RKO (cell line): ENCODE results near the gene PCDHAC1.
A peak's percentile ranks its signal among the peaks of the same experiment; 100 is the strongest.

ENCODE experiments used
- DNase-seq: peaks from one replicate; pipeline ENCODE4 v3.0.0-alpha.2; 2016; ENCODE audit warnings: low spot score

PCDHAC1 gene

DNA sequence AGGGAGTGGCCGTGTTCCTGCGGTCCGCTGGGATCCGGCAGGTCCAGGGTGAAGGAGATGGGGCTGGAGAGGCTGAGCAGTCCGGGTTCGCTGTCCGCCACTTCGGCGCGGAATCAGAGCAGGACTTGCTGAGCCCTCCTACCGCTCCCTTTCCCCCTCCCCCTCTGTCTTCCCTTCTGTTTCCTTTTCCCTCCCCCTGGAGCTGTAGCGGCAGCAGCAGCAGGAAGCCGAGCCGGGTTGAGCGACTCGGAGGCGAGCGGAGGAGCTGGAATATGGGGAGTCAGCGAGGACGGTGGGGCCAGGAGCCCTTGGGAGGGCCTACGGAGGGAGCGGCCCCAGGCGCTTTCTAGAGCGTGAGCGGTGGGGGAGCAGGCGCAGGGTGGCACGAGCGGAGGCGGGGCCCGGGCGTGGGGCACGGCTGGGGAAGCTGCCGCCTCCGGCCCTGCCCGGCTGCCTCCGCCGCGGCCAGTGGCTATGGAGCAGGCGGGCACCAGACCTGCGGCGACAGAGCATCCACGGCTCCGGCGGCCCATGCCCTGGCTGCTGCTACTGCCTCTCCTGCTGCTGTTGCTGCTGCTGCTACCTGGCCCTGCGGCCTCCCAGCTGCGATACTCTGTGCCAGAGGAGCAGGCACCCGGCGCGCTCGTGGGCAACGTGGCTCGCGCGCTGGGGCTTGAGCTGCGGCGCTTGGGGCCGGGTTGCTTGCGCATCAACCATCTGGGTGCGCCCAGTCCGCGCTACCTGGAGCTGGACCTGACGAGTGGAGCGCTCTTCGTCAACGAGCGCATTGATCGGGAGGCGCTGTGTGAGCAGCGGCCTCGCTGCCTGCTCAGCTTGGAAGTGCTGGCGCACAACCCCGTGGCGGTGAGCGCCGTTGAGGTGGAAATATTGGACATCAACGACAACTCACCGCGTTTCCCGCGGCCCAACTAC lies 40.5 kb downstream of the PCDHAC1 start, which contains the start of gene PCDHAC2:
Gene PCDHAC2 (plus strand): TSS at position 184 of the 933 bp plus-strand sequence. CDS start 291 bp downstream, at position 475.
- peak; percentile 48 for DNase-seq

DNA sequence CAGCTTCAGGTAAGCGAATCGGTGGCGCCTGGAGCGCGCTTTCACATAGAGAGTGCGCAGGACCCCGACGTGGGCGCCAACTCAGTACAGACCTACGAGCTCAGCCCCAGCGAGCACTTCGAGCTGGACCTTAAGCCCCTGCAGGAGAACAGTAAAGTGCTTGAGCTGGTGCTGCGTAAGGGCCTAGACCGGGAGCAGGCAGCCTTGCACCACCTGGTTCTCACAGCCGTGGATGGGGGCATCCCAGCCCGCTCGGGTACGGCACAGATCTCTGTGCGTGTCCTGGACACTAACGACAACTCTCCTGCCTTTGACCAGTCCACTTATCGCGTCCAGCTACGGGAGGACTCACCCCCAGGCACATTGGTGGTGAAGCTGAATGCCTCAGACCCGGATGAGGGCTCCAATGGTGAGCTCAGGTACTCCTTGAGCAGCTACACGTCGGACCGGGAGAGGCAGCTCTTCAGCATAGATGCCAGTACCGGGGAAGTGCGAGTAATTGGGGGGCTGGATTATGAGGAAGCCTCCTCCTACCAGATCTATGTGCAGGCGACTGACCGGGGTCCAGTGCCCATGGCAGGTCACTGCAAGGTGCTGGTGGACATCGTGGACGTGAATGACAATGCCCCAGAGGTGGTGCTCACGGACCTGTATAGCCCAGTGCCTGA lies 41.3 kb downstream of the PCDHAC1 start:
- no peak for DNase-seq

DNA sequence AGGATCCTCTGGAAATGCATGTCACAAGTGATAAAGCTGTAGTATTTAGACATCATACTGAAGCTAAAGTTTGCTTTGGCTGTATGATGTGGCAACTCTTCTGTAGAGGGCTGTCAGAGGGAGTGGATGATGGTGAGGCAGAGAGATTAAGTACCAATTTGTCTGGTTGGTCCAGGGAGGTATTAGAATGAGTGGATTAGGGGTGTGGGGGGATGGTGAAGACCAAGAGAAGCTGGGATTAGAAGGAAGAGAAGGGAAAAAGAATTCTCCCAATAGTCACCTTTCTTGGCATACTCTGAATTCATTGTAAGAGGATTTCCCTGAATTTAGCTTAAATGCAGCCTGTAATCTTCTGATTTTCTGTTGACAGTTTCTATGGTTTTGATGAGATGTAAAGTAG lies 43.8 kb downstream of the PCDHAC1 start:
- DNase-seq, result no peak

DNA sequence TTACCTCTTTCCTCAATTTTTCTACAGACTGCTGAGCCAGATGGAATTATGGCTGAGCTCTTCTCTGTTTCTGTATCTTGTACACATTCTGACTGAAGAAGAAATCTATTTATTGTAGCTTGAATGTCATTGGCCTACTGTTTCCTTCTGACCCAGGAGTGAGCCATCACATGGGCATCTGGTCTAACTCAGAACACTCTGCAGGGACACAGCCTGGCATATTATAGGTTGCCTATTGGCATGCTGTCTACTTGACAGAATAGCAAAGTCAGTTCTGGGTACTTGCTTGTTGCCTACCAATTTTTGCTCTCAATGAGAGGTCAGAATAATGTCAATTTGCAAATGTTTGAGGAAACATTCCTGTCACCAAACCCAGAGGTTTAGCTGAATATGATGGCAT lies 47.5 kb downstream of the PCDHAC1 start:
- no peak for DNase-seq

DNA sequence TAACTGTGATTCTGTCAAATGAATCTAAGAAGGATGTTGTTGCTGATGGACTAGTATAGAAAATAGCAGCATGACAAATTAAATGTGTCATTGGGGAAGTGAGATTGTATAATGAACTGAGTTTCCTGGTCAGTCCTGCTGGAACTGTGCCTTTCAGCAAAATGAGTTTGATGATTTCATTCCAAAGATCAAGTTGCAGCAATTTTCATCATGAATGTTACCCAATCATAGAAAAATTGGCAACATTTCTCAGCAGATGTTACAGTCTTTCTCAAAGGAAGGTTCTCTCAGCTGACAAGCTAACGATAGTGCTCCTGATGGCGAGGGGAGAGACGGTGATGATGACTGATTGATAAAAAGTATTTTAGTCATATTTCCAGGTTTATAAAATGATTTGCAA lies 50.9 kb downstream of the PCDHAC1 start:
- peak; percentile 11 for DNase-seq

DNA sequence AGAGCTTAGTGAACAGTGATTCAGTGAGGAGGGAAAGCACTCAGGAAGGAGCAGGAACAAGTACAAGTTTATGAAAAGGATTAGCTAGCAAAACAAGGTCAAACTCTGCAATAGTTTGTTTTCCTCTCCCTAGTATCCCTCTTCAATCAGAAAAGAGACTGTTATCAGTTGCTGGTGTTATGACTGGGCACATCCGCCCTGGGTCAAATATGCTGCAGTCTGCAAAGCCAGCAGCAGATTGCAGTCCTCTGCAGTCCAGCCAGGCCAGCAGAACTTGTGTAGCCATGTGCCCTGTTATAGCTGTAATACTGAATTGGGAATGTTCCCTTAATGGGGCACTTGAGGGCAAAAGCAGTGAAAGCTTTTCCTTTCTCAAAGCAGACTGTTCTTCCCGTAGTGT lies 52.2 kb downstream of the PCDHAC1 start:
- DNase-seq, result no peak

DNA sequence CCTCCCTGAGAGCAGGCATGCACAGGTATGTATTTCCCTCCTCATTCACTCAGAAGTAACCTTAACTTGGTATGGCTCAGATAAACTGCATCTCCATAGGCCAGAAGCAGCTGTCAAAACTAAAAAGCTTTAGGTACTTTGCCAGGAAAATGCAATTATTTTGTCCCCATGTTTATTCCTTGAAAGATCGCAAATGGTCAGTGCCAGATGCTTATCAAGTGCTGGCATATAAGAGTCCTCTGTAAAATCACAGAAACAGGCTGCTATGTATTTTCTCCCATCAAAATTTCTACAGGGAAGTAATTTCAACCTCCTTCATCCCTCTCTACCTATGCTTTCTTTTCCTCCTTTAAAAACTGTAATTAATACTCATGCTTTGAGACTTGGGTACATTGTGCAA lies 52.9 kb downstream of the PCDHAC1 start:
- DNase-seq, result no peak
